H9 (cell line): ENCODE results near the gene PRRC2B. TPM values are rescaled to one million over a fixed set of nuclear protein-coding genes. Genes with fewer than 3 reads are reported as not detected.

ENCODE experiments used
- DNase-seq: peaks from one replicate; pipeline ENCODE4 v3.0.0-alpha.2; 2017
- H2AFZ ChIP-seq: one replicate; pipeline ENCODE4 v1.6.1; 2013; ENCODE audit warnings: mild to moderate bottlenecking, low read length, control low read depth, moderate library complexity
- H2AK5ac ChIP-seq: 2 replicates; pipeline ENCODE4 v1.6.1; 2013; ENCODE audit warnings: low read length, control low read depth, mixed read lengths; ENCODE audit not compliant: insufficient read length
- H2BK120ac ChIP-seq: one replicate; pipeline ENCODE4 v1.6.1; 2013; ENCODE audit warnings: low read depth, mild to moderate bottlenecking, low read length, control low read depth, inconsistent platforms; ENCODE audit not compliant: poor library complexity, severe bottlenecking
- H2BK12ac ChIP-seq: 2 replicates; pipeline ENCODE4 v1.6.1; 2013; ENCODE audit warnings: low read length, control low read depth, mixed read lengths, low read depth; ENCODE audit not compliant: insufficient read length
- H2BK15ac ChIP-seq: 2 replicates; pipeline ENCODE4 v1.6.1; 2013; ENCODE audit warnings: low read depth, low read length, control low read depth
- H2BK20ac ChIP-seq: one replicate; pipeline ENCODE4 v1.6.1; 2013; ENCODE audit warnings: low read depth, mild to moderate bottlenecking, low read length, control low read depth, inconsistent platforms; ENCODE audit not compliant: poor library complexity, severe bottlenecking
- H2BK5ac ChIP-seq: 2 replicates; pipeline ENCODE4 v1.6.1; 2013; ENCODE audit warnings: low read length, control low read depth, mixed read lengths; ENCODE audit not compliant: insufficient read length
- H3K14ac ChIP-seq: 2 replicates; pipeline ENCODE4 v1.6.1; 2013; ENCODE audit warnings: low read length, control low read depth; ENCODE audit not compliant: insufficient read depth
- H3K18ac ChIP-seq: 2 replicates; pipeline ENCODE4 v1.6.1; 2013; ENCODE audit warnings: low read depth, mild to moderate bottlenecking, mixed read lengths, low read length, control low read depth; ENCODE audit not compliant: insufficient read length
- H3K23ac ChIP-seq: 2 replicates; pipeline ENCODE4 v1.6.1; 2013; ENCODE audit warnings: low read length, control low read depth, mixed read lengths, low read depth; ENCODE audit not compliant: insufficient read length
- H3K23me2 ChIP-seq: 2 replicates; pipeline ENCODE4 v1.6.1; 2013; ENCODE audit warnings: low read depth, mild to moderate bottlenecking, mixed read lengths, low read length, control low read depth; ENCODE audit not compliant: insufficient read length, poor library complexity, severe bottlenecking
- H3K27ac ChIP-seq: 2 replicates; pipeline ENCODE4 v1.5.1; 2013; ENCODE audit warnings: low read length, control low read depth, mixed read lengths, low read depth; ENCODE audit not compliant: insufficient read length
- H3K27me3 ChIP-seq: 2 replicates; pipeline ENCODE4 v1.6.1; 2013; ENCODE audit warnings: low read length, control low read depth, inconsistent platforms; ENCODE audit not compliant: insufficient read depth
- H3K4ac ChIP-seq: 2 replicates; pipeline ENCODE4 v1.6.1; 2013; ENCODE audit warnings: low read depth, mild to moderate bottlenecking, control low read depth, inconsistent platforms, low read length, moderate library complexity
- H3K4me1 ChIP-seq: 2 replicates; pipeline ENCODE4 v1.6.1; 2013; ENCODE audit warnings: low read length, control low read depth, inconsistent platforms; ENCODE audit not compliant: insufficient read depth
- H3K4me2 ChIP-seq: 2 replicates; pipeline ENCODE4 v1.6.1; 2013; ENCODE audit warnings: low read length, control low read depth, mixed read lengths; ENCODE audit not compliant: insufficient read length, insufficient read depth
- H3K56ac ChIP-seq: 2 replicates; pipeline ENCODE4 v1.6.1; 2013; ENCODE audit warnings: low read depth, mild to moderate bottlenecking, mixed read lengths, low read length, control low read depth; ENCODE audit not compliant: insufficient read length
- H3K79me1 ChIP-seq: 2 replicates; pipeline ENCODE4 v1.6.1; 2013; ENCODE audit warnings: low read depth, mild to moderate bottlenecking, moderate library complexity, low read length, control low read depth, inconsistent platforms; ENCODE audit not compliant: insufficient read depth, poor library complexity, severe bottlenecking
- H3K79me2 ChIP-seq: 2 replicates; pipeline ENCODE4 v1.6.1; 2013; ENCODE audit warnings: low read length, control low read depth, inconsistent platforms; ENCODE audit not compliant: insufficient read depth
- H3K9ac ChIP-seq: 2 replicates; pipeline ENCODE4 v1.6.1; 2013; ENCODE audit warnings: low read length, control low read depth, mixed read lengths; ENCODE audit not compliant: insufficient read length; ENCODE audit errors: extremely low read depth
- H3K9me3 ChIP-seq: one replicate; pipeline ENCODE4 v1.6.1; 2013; ENCODE audit warnings: low read depth, low read length, inconsistent platforms; ENCODE audit not compliant: control insufficient read depth
- H3T11ph ChIP-seq: one replicate; pipeline ENCODE4 v1.6.1; 2013; ENCODE audit warnings: mild to moderate bottlenecking, low read length, control low read depth, inconsistent platforms
- H4K20me1 ChIP-seq: one replicate; pipeline ENCODE4 v1.6.1; 2013; ENCODE audit not compliant: control insufficient read depth, insufficient read length, insufficient read depth
- H4K5ac ChIP-seq: 2 replicates; pipeline ENCODE4 v1.6.1; 2013; ENCODE audit warnings: low read depth, mild to moderate bottlenecking, mixed read lengths, low read length, control low read depth; ENCODE audit not compliant: insufficient read length
- H4K8ac ChIP-seq: replicated peaks from 2 replicates; pipeline ENCODE4 v1.6.1; 2013; ENCODE audit warnings: low read length, control low read depth, mixed read lengths, low read depth; ENCODE audit not compliant: insufficient read length
- H4K91ac ChIP-seq: 2 replicates; pipeline ENCODE4 v1.6.1; 2013; ENCODE audit warnings: low read depth, mild to moderate bottlenecking, moderate library complexity, mixed read lengths, low read length, control low read depth; ENCODE audit not compliant: insufficient read length
- H3K27ac Mint-ChIP-seq, 3 experiments: 2 replicates in 2 of 3; 3 replicates in 1 of 3; pipeline ENCODE4 v1.8.0; 2020 to 2021; ENCODE audit warnings: mixed read lengths in 3 of 3, mild to moderate bottlenecking in 1 of 3, moderate library complexity in 1 of 3
- H3K27me3 Mint-ChIP-seq: 2 replicates; pipeline ENCODE4 v1.8.0; 2021; ENCODE audit warnings: low read depth, mild to moderate bottlenecking, moderate library complexity, mixed read lengths
- H3K36me3 Mint-ChIP-seq, 3 experiments: 2 replicates in 2 of 3; 3 replicates in 1 of 3; pipeline ENCODE4 v1.8.0; 2020 to 2021; ENCODE audit warnings: low read depth in 3 of 3, mixed read lengths in 3 of 3; ENCODE audit not compliant: insufficient read depth in 1 of 3
- H3K4me1 Mint-ChIP-seq, 2 experiments: 2 replicates each; pipeline ENCODE4 v1.8.0; 2020; ENCODE audit warnings: mixed read lengths in 2 of 2
- H3K4me3 Mint-ChIP-seq, 2 experiments: 2 replicates in 1 of 2; 3 replicates in 1 of 2; pipeline ENCODE4 v1.8.0; 2020 to 2021; ENCODE audit warnings: mild to moderate bottlenecking in 2 of 2, mixed read lengths in 2 of 2, moderate library complexity in 1 of 2
- H3K9me3 Mint-ChIP-seq, 2 experiments: 2 replicates in 1 of 2; 3 replicates in 1 of 2; pipeline ENCODE4 v1.8.0; 2020; ENCODE audit warnings: mild to moderate bottlenecking in 2 of 2, mixed read lengths in 2 of 2, moderate library complexity in 1 of 2
- CTCF ChIP-seq: fragments of 200-600 bp; sonication (generic); conservative IDR thresholded peaks from 3 replicates; pipeline ENCODE4 v1.8.0; 2021; ENCODE audit warnings: antibody characterized with exemption, mild to moderate bottlenecking
- WGBS: extraction: QIAGEN DNeasy Blood & Tissue Kit; methylation state at CpG from one replicate; pipeline ENCODE4 v1.1.7; 2013; ENCODE audit warnings: missing lambda C conversion rate, low lambda C conversion rate, mixed read lengths; ENCODE audit not compliant: insufficient read length; ENCODE audit errors: extremely low coverage; 5-methylcytosine and 5-hydroxymethylcytosine counted together
- total RNA-seq: library from RNA; stranded (reverse); gene quantifications from 2 replicates; pipeline ENCODE4 v1.2.1, GENCODE V29; 2021

Gene PRRC2B
- total RNA-seq, 1 experiment from 2014 or later: 251 TPM

DNA sequence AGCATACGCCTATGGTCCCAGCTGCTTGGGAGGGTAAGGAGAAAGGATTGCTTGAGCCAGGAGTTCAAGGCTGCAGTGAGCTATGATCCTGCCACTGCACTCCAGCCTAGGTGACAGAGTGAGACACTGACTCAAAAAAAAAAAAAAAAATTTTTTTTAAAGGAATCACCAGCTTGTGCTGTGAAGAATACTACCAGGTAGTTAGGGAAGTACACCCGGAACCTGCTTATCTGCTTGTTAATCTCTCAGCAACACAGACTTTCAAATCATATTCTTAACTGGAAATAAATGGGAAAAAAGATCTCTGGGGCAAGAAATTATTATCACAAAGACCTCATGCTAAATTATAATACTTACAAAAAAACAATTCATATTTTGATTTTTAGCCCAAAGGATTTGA lies 26.4 kb upstream of the PRRC2B start:
- H3K4me1 Mint-ChIP-seq: peaks cover 14 to 17% of the 10 kb centered on the region in 2 experiments
- Histone ChIP-seq H2BK12ac (no peak overlapping the region), H2BK15ac (no peak overlapping the region), H2AFZ (no peak overlapping the region), H3K27ac (no peak overlapping the region), H3K18ac (no peak overlapping the region), H3K27me3 (no peaks in the 10 kb centered on the region), H3K56ac (no peak overlapping the region), H3K23ac (no peak overlapping the region), H4K91ac (no peak overlapping the region), H3K4me2 (no peak overlapping the region), H3K9ac (no peak overlapping the region), H3K23me2 (no peaks in the 10 kb centered on the region), H3K9me3 (no peaks in the 10 kb centered on the region), H4K20me1 (no peaks in the 10 kb centered on the region), H3K79me1 (no peaks in the 10 kb centered on the region), H2BK5ac (no peak overlapping the region), H4K8ac (no peak overlapping the region), H4K5ac (no peak overlapping the region), H3K79me2 (no peaks in the 10 kb centered on the region; the same call in 1 of the 2 replicates), H2BK20ac (no peak overlapping the region), H3K14ac (no peak overlapping the region), H3K4ac (no peak overlapping the region), H3K4me1 (no peaks in the 10 kb centered on the region), H2AK5ac (no peak overlapping the region), H3T11ph (no peak overlapping the region), H2BK120ac (no peak overlapping the region)
- no peaks in the 10 kb centered on the region for H3K27me3 Mint-ChIP-seq
- H3K4me3 Mint-ChIP-seq: no peak overlapping the region
- TF ChIP-seq CTCF: no peak
- no CpG with 5 or more reads among the region's 2 CpGs for WGBS
- no peak for DNase-seq
- H3K27ac Mint-ChIP-seq: no peak overlapping the region
- peaks cover 0 to 4% (median 0%) of the 10 kb centered on the region in 3 experiments; a peak in 1 of 7 replicates for H3K36me3 Mint-ChIP-seq
- H3K9me3 Mint-ChIP-seq: no peaks in the 10 kb centered on the region
